Measurements from ENCODE around the gene CCDC201.
A peak's percentile ranks its signal among the peaks of the same experiment; 100 is the strongest.

Gene CCDC201

DNA sequence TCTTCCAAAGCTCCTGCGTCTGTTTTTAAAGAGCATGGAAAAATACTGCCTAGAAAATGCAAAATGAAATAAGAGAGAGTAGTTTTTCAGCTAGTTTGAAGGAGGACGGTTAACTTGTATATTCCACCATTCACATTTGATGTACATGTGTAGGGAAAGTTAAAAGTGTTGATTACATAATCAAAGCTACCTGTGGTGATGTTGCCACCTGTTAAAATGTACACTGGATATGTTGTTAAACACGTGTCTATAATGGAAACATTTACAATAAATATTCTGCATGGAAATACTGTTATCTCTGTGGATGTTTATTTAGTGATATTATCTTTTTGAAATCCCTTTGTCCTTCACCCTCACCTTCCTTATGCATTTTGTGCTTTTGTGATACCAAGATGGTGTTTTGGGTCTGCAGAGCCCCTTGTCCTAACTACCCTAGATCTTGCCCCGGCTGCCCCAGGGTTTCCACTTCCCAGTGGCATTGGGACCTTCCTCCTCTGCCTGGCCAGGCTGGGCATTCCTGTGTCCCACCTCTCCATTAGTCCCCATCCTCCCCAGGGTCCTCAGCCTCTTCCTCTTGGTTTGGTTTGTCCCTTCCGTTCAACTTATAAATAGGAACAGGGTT is 20.6 kb upstream of the CCDC201 start:
- DNase-seq (ENCODE audit: low spot score) = no peak

DNA sequence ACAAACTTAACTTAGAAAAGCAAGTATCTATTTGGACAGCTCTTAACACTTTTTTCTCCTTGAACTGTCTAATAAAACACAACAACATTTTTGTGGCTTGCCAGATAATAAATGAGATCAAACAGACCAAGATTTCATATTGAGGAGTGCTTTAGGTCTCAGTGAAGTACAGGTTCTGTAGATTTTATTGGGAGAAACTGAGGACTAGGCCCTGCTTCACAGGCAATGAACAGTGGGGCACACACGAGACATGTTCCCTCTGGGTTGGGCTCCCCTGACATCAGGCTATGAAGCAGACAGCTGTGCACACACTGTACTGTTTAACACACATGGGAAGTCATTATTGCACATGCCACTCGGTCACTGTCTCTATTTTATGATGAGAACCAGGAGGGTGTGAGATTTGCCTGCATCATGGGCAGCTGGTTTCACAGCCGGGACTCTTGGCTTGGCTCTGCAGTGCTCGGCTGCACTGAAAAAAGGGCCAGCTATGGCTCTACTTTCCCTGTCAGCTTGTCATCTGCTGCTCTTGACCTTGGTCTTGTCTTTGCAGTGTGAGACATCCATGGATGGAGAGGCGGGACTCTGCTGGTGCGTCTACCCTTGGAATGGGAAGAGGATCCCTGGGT is 19.6 kb upstream of the CCDC201 start:
- DNase-seq (ENCODE audit: low spot score) = no peak

DNA sequence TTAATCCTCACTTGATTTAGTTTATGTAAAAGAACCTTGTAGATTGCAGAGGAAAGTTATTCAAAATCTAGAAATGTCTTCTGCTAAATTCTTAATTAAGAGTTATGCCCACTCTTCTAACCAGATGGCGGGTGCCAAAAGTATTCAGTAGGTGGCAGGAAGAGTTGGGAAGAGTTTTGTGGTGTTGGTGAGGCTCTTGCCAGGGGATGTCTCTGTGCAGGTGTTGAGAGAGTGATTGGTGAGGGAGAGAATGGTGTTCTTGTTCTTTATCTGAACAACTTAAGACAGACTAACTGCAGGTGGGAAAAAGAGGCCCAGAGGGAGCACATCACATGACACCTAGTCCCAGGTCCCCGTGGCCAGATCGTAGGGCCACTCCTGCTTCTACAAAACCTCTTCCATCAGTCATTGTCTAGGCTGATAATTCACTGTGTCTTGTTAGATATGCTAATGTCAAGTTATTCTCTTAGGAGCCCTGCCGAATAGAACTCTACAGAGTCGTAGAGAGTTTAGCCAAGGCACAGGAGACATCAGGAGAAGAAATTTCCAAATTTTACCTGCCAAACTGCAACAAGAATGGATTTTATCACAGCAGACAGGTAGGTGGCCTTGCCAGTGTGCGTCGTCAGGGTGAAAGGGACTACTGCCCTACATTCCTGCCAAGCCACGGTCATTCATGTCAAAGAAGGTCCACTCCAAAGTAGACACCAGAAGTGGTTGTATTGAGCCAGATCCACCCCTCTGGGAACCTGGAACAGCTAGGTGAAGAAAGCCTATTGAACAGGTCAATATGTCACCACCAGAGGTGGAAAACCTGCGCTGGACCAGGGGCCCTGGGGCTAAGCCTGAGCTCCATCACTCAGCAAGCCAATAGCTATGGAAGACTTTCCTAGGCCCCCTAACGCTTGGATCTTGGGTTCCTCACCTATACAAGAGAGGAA is 18.9 kb upstream of the CCDC201 start:
- DNase-seq (ENCODE audit: low spot score) = no peak

DNA sequence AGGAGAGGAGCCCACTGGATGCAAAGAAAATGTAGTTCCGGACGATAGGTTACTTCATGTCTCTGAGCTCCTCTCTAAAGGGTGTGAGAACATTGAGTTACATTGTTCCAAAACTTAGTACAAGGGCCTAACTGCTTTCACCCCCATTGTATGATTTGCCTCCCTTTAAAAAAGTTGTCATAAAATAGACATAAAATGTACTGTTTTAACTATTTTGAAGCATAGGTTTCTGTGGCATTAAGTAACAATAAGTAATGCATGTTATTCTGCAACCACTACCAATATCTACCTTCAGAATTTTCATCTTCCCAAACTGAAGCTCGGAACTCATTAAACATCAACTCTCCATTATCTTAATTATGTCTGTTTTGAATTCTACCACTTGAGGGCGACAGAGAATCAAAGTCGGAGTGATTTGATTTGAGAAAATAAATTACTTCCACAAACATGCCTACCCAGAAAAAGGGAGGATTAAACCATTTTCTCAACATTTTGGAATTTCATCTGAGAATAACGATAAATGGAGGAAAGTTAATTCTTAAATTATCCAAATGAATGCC is 18.1 kb upstream of the CCDC201 start:
- DNase-seq (ENCODE audit: low spot score) = peak; percentile 46

DNA sequence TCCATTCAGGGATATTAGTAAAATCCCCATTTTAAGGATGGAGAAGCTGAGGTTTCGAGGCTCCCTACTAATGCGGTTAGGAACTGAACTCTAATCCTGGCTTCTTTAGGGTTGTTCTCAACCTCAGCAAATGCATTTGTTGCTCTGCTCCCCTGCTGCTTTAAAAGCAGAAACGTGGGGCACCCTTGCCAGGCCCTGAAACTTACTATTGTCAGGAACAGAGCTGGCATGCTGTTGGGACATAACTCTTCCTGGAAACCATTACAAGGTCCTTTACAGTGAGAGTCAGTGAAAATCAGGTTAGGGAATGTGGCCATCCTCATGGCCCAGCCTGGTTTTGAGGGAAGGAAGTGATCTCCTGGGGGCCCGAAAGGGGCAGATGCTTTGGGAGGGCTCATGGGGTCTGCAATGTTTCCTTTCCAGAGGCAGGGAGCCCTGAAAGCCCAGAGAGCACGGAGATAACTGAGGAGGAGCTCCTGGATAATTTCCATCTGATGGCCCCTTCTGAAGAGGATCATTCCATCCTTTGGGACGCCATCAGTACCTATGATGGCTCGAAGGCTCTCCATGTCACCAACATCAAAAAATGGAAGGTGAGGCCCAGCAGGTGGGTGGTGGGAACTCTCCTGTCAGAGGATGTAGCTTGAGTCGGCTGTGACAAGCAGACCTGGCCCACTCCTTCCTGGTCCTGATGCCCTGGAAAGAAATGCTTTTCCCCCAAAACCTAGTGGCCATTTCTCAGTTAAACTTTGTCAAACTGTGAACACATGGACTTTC is 17.4 kb upstream of the CCDC201 start:
- no peak for DNase-seq (ENCODE audit: low spot score)

DNA sequence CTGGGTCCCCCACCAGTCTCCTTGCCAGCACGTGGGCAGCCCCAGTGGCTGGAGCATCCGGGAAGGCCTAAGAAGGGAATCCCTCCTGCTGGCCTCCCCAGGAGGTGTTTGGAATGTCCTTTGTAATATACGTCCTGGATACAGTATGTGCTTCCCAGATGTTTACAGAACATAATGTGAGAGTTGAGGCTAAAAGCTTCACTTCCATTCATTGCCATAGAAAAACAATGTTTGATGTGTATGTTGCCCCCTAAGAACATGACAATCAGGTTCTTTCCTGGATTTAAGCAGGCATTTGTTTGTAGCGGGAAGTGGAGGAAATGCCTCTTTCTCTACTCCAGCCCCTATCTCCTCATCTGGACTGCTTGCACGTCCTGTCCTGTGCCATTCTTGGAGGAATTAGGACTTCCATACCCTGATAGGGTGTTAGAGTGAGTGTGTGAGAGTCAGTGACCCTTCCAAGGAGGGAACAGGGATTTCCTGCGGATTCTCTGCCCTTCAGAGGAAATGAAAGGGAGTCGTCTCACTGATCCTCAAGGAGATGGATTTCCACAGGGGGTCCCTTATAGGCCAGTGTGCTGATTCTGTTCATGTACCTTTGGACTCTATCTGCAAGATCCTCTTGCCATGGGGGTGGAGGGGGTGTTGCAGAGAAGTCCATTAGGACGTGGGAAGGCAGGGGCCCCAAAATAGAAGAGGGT is 16.6 kb upstream of the CCDC201 start:
- no peak for DNase-seq (ENCODE audit: low spot score)

DNA sequence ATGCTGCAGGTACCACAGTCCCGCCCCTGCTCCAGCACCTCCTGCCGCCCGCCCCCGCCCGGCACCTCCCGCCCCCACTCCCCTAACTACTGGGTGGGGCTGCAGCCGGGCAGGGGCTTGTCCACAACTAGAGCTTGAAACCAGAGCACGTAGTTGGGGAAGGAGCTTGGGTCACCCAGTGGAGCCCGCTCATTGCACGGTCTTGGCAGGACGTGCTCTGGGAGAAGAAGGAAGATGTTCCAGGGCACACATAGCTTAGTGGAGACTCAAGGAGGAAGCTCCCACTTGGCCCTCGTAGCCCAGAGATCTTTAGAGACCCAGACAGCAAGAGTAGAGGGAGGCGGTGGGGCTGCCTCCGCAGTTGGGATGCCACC is 16.1 kb upstream of the CCDC201 start:
- no peak for DNase-seq (ENCODE audit: low spot score)

DNA sequence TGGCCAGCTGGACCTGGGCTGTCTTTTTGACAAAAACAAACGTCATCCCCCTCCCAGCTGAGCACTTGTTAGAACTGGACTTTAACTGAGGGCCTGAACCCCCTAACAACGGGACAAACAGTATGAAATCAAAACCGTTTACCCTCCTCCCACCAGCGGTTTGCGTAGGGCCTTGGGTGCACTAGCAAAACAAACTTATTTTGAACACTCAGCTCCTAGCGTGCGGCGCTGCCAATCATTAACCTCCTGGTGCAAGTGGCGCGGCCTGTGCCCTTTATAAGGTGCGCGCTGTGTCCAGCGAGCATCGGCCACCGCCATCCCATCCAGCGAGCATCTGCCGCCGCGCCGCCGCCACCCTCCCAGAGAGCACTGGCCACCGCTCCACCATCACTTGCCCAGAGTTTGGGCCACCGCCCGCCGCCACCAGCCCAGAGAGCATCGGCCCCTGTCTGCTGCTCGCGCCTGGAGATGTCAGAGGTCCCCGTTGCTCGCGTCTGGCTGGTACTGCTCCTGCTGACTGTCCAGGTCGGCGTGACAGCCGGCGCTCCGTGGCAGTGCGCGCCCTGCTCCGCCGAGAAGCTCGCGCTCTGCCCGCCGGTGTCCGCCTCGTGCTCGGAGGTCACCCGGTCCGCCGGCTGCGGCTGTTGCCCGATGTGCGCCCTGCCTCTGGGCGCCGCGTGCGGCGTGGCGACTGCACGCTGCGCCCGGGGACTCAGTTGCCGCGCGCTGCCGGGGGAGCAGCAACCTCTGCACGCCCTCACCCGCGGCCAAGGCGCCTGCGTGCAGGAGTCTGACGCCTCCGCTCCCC is 15.5 kb upstream of the CCDC201 start, which contains the start of gene IGFBP1:
TSS of gene IGFBP1 (plus strand) at position 304 of the 808 bp plus-strand sequence. CDS start at position 469, 165 bp downstream.
- DNase-seq (ENCODE audit: low spot score) = no peak

DNA sequence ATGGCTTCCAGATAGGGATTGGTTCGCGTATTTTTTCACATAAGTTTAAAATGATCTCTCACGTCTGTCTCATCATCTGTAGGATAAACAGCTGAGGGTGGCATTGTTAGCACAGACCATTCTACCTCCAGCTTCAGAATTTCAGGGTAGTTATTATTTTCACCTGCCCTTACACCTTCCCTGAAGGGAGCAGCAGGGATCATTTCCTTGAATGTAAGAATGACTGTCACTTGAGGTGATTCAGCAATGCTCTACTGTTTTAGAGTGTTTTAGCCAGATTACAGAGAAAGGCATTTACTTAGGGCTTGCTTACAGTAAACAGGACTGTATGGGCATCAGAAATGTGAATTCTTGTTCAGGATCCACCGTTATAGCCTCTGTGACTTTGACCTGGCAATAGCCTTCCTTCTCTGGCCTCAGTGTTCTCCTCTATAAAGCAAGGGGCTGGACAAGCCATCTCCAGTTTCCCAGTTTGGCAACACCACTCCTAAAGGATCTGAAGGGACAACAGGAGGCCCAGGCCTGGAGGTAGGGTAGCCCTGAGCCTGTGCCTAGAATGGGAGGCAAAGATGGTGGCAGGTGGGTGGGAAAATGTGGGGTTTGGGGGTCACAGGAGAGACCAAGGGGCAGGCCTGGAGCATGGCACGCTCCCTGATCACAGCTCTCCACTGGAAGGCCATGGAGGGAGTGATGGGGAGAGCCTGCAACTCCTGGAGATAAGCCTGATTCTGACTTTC is 14.2 kb upstream of the CCDC201 start:
- DNase-seq (ENCODE audit: low spot score) = no peak

DNA sequence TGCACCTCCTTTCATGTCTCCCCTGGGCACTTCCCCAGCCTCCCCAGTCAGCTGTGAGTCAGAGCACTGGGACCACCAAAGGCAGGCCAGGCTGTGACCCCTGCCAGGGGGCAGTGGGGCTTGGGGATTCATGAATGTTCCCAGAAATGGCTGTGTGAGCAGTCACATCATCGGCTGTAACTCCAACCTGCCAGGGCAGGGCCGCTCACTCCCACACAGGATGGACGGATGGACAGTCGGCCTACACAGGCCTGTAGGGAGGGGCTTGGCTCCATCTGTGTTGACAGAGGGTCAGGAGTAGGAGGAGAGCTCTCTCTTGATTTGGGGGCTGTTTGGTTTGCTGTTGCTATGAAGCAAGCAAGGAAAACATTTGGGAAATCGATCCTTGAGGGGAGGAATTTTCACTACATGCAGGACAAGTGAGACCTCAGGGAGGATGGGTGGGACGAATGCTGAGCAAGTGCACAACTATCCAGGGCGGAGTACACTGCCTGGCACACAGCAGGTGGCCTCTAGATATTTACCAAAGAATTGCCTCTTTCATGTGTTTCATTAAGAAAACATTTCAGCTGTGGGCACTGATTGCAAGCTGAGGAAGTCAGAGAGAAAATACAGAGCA is 12.5 kb upstream of the CCDC201 start:
- peak; percentile 89 for DNase-seq (ENCODE audit: low spot score)

DNA sequence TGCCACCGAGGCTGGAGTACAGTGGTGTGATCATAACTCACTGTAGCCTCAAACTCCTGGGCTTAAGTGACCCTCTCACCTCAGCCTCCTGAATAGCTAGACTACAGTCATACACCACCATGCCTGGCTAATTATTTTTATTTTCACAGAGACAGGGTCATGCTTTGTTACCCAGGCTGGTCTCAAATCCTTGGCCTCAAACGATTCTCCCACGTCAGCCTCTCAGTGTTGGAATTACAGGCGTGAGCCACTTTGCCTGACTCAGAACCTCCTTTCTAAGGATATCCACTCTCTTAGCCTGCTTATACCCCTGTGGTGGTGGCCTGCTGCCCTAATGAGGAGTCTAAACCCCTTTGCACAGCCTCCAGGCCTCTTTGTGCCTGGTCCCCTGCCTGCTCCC is 11.3 kb upstream of the CCDC201 start:
- no peak for DNase-seq (ENCODE audit: low spot score)

DNA sequence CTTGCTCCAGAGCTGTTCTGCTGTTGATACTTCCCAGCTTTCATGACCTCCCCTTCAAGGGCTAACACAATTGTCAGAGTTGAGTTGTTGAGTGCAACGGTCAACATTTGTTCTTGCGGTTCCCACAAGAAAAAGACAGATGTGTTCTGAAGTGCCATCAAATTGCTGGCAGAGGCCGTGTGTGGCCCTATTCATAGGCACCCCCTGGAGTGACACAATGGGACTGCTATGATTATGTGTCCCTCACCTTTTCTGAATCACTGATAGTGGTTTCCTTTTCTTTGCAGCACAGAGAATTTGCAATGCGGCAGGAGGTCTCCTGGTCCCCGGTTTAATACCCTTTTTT is 9.6 kb upstream of the CCDC201 start:
- DNase-seq (ENCODE audit: low spot score) = no peak

DNA sequence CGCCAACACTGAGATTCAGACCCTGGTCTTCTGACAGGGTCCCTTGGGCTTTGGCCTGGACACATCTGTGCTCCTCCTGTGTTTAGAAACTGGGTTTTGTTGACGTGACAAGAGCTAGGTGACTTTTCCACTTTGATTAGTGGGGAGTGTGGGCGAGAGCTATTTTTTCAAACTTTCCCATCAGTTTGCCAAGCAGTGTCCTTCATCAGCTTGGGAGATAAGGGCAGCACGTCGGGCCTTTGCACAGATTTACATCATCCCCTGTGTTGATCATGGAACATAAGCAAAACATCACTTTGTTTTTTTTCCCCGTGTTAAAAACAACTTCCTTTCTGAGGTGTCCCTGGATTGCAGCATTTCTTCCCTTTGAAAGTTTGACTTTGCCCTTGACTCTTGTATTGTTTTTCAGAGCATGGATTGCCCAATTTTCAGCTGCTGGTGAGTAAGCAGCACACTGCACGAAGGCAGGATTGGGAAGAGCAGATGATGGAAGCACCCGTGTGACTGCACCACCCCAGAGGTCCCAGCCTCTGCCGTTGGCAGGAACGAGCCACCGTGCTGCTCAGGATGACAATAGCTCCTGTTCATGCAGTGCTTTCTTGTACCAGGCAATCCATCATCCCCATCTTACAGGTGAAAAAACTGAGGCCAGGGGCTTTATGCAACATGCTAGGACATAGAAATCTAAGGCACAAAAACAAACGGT is 9.0 kb upstream of the CCDC201 start:
- DNase-seq (ENCODE audit: low spot score) = peak; percentile 75

DNA sequence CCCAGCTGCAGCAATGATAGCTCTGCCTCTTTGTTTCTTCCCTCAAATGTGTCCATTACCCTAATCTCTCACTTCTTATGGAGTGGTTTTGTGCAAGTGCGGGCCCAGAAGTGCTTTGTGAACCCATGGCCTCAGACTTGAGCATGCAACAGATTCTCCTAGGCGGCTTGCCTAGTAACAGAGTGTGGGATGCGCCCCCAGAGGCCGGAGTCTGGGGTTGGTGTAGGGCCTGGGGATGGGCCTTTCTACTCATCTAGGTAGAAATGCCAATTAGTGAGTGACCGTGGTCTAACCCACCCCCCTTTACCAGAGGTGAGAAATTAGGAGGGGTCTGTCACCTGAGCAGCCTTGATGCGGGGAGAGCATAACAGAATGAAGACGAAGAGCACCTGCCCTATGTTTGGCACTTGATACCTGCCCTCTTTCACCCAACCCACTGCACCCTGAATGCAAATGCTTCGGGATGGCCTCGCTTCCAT is 8.4 kb upstream of the CCDC201 start:
- DNase-seq (ENCODE audit: low spot score) = no peak

DNA sequence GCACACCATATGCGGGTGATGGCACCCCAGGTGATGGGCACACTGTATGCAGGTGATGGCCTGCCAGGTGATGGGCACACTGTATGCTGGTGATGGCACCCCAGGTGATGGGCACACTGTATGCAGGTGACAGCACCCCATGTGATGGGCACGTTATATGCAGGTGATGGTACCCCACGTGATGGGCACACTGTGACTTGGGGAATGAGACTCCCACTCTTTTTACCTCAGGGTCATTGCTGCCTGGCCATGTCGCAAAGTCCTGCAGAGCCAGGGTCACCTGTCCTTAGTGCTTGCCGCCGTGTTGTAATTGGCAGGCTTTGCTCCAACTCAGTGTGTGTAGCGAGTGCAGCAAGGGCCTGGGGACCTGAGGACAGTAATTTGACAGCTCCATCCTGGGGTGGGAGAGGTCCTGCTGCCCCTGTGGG is 7.6 kb upstream of the CCDC201 start:
- no peak for DNase-seq (ENCODE audit: low spot score)

DNA sequence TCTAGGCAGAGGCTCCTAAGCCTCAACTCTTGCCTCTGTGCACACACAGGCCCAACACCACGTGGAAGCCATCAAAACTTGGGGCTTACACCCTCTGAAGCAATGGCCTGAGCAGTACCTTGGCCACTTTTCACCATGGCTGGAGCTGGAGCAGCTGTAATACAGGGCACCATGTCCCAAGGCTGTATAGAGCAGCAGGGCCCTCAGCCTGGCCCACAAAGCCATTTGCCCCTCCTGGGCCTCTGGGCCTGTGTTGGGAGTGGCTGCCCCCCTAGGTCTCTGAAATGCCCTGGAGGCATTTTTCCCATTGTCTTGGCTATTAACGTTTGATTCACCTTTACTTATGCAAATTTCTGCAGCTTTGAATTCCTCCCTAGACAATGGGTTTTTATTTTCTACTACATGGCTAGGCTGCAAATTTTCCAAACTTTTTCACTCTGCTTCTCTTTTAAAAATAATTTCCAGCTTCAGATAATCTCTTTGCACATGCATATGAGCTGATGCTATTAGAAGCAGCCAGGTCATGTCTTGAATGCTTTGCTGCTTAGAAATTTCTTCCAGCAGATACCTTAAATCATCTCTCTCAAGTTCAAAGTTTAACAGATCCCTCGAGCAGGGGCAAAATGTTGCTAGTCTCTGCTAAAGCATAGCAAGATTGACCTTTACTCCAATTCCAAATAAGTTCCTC is 5.7 kb upstream of the CCDC201 start:
- no peak for DNase-seq (ENCODE audit: low spot score)

DNA sequence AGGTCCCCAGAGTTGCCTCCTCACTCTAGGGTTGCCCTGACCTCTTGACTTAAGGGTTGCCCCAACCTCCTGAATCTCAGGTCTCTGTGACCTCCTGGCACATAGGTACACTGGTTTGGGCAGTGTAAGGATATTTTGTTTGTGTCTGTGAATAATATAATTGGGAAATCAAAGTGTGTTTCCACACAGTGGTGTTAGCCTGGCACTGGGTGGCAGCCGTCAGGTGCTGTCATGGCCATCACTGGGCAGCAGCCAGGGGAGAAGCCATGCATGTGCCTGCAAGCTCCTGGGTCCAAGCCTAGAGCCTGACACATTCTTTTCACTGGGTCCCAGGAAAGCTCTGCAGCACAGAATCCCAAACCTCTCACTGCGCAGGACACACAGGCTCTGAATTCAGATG is 3.6 kb upstream of the CCDC201 start:
- no peak for DNase-seq (ENCODE audit: low spot score)
